Erythroblast (primary cell): ENCODE data around the gene CCDC190.
"Not testable (repeated sequence)": the region's sequence is repeated elsewhere in the genome, so short reads cannot be mapped to it uniquely, and the experiment has no call there.

ENCODE experiments used
- GATA1 ChIP-seq: IDR thresholded peaks from 2 replicates; pipeline ENCODE4 v1.6.1; 2011; ENCODE audit warnings: low read depth, mild to moderate bottlenecking, control low read depth, low read length, moderate library complexity
- POLR2A ChIP-seq: IDR thresholded peaks from 2 replicates; pipeline ENCODE4 v1.6.1; 2011; ENCODE audit warnings: mild to moderate bottlenecking, low read length

GRCh38 chr1:162812357-162812756 is 48.6 kb downstream of the CCDC190 start:
- not testable (repeated sequence) for TF ChIP-seq POLR2A, GATA1
